NCI-H1436 treated with DMSO at 0.1 percent for 48 hours (cell line): Measurements from ENCODE around the gene REEP5.

Source experiments
- DNase-seq: peaks from one replicate; lab custom pipeline; 2025; lab: John Stamatoyannopoulos, UW

Gene REEP5

GRCh38 chr5:112844489-112844888, 77.5 kb downstream of the REEP5 start:
- DNase-seq: no peak

DNA sequence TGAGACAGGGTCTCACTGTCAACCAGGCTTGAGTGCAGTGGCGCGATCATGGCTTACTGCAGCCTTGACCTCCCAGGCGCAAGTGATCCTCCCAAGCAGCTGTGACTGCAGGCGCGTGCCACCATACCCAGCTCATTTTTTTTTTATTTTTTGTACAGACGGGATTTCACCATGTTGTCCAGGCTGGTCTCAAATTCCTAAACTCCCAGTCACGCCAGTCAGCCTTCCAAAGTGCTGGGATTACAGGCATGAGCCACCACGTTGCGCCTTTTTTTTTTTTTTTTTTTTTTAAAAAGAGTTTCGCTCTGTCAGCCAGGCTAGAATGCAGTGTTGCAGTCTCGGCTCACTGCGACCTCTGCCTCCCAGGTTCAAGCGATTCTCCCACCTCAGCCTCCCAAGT, 88.1 kb downstream of the REEP5 start:
- no peak for DNase-seq

GRCh38 chr5:112830378-112830777, 91.6 kb downstream of the REEP5 start:
- no peak for DNase-seq
